Body of pancreas (tissue), 4 donors: ENCODE results near the gene CADM3.
A peak's percentile ranks its signal among the peaks of the same experiment; 100 is the strongest.

Experiments
- POLR2A ChIP-seq, 3 donors: fragments of 450-650 bp; IDR thresholded peaks; one replicate each; pipeline ENCODE4 v1.6.1; 2016; ENCODE audit warnings: antibody characterized with exemption in 3 of 3, mild to moderate bottlenecking in 2 of 3
- TF ChIP-seq, protein P1 (sequence below), 7 experiments: fragments of 450-650 bp in 4 of 7; fragments of 200-600 bp in 3 of 7; sonication (generic) in 3 of 7; IDR thresholded peaks; one replicate each; pipeline ENCODE4 v1.5.1; 2016 to 2019; ENCODE audit warnings: antibody characterized with exemption in 7 of 7

DNA sequence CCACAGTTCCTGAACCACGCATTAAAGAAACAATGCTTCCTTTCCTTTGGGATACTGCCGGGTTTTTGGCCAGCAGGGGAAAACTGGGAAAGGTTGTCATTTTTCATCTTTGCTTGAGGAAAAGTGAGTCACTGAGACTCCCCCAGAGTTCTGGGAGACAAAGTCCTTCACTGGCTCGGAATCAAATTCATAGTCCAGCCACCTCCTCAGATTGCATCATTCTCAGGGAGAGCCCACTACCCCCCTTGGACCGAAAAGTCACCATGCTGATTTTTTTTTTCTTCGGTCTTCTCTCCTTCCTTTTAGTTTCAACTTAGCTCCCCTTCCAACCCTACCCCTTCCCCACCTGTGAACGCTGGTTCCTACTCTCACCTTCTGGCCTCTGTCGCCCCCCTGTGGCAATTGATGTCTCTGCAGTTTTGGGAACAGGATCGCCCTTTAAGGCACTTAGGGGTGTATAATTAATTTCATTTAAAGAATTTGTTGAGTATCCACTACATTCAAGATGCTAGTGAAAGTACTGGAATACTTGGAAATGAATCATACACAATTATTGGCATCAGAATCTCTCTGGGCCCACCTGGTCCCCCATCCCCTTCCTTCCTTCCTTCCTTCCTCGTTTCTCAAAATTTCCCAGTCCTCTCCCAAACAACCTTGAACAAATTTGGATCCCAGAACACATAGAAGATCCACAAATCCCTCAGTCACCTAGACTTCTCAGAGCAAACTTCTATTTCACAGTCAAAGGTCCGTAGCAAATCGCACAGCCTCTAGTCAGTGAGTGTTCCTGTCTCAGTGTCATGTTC is 40.1 kb downstream of the CADM3 start:
- TF ChIP-seq, protein P1, sequence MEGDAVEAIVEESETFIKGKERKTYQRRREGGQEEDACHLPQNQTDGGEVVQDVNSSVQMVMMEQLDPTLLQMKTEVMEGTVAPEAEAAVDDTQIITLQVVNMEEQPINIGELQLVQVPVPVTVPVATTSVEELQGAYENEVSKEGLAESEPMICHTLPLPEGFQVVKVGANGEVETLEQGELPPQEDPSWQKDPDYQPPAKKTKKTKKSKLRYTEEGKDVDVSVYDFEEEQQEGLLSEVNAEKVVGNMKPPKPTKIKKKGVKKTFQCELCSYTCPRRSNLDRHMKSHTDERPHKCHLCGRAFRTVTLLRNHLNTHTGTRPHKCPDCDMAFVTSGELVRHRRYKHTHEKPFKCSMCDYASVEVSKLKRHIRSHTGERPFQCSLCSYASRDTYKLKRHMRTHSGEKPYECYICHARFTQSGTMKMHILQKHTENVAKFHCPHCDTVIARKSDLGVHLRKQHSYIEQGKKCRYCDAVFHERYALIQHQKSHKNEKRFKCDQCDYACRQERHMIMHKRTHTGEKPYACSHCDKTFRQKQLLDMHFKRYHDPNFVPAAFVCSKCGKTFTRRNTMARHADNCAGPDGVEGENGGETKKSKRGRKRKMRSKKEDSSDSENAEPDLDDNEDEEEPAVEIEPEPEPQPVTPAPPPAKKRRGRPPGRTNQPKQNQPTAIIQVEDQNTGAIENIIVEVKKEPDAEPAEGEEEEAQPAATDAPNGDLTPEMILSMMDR (IDR thresholded peaks at IDR 0.05): peak; percentile 55 to 91 (median 75)
- no peak for TF ChIP-seq POLR2A (IDR thresholded peaks at IDR 0.05)
